Measurements from ENCODE around the gene MYOZ1. TPM values are rescaled to one million over a fixed set of nuclear protein-coding genes. Genes with fewer than 3 reads are reported as not detected.

Gene MYOZ1
- total RNA-seq, 4 donors from 2014 or later, result 560 to 1,364 (median 992) TPM

Other genes with a start within 250 kb of the MYOZ1 start
- gene ANXA7, start 227.4 kb downstream of the MYOZ1 start, total RNA-seq, result 100 to 1,000 TPM; 169 to 203 (median 186) TPM
- 10 to 100 TPM in 3 of 4 donors, 1 to 10 TPM in 1; 1.4 to 49.4 (median 30.4) TPM for gene MSS51, start 207.9 kb downstream of the MYOZ1 start, total RNA-seq
- gene PPP3CB, start 145.4 kb downstream of the MYOZ1 start, total RNA-seq, result 10 to 100 TPM; 60.1 to 91.6 (median 68.7) TPM
- 100 to 1,000 TPM in 3 of 4 donors, 10 to 100 TPM in 1; 89.8 to 276 (median 154) TPM for gene USP54, start 50.1 kb downstream of the MYOZ1 start, total RNA-seq
- gene SYNPO2L, start 14.6 kb upstream of the MYOZ1 start, total RNA-seq, result 100 to 1,000 TPM in 1 of 4 donors, 10 to 100 TPM in 3; 26.8 to 117 (median 46.8) TPM
- 1 to 10 TPM; 1.6 to 4.1 (median 3.1) TPM for gene AGAP5, start 56.6 kb upstream of the MYOZ1 start, total RNA-seq
- gene SEC24C, start 102.9 kb upstream of the MYOZ1 start, total RNA-seq, result 10 to 100 TPM; 43.6 to 90.5 (median 69.6) TPM
- 10 to 100 TPM; 25.3 to 41.8 (median 32.7) TPM for gene CHCHD1, start 140.6 kb upstream of the MYOZ1 start, total RNA-seq
- 10 to 100 TPM; 52.6 to 81.4 (median 78.9) TPM for gene ZSWIM8, start 144.1 kb upstream of the MYOZ1 start, total RNA-seq
- 10 to 100 TPM in 1 of 4 donors, 1 to 10 TPM in 3; 7.8 to 21.7 (median 9.2) TPM for gene NDST2, start 170.1 kb upstream of the MYOZ1 start, total RNA-seq
- 10 to 100 TPM; 48.6 to 67.5 (median 51.7) TPM for gene CAMK2G, start 233.1 kb upstream of the MYOZ1 start, total RNA-seq